Measurements from ENCODE around the gene LEMD3. TPM values are rescaled to one million over a fixed set of nuclear protein-coding genes. Genes with fewer than 3 reads are reported as not detected.

Gene LEMD3
- 10 to 100 TPM; 35.6 to 75.9 (median 41.9) TPM for total RNA-seq

GRCh38 chr12:65169320-65170208 lies at the start of gene LEMD3:
LEMD3 (plus strand) TSS chr12:65169583; CDS start chr12:65169597, 14 bp downstream.
- Histone ChIP-seq H3K36me3 (no peaks in the 10 kb centered on the region), H3K27ac (peak within 1 kb of the TSS; percentile 94 to 97), H3K27me3 (no peaks in the 10 kb centered on the region), H3K4me3 (peak within 1 kb of the TSS; percentile 80 to 93), H3K9me3 (no peaks in the 10 kb centered on the region), H3K4me1 (peaks cover 3 to 5% of the 10 kb centered on the region in 2 donors)
- TF ChIP-seq CTCF (IDR thresholded peaks at IDR 0.05) (peak in 1 of 4 experiments; percentile 3), POLR2A (IDR thresholded peaks at IDR 0.05) (peak; percentile 86 to 95)
- intact Hi-C loops (cut with DNase I; ENCODE audit: low total_unique reads): no loop called here
- peak; percentile 87 to 93 for DNase-seq

GRCh38 chr12:65121049-65121955 lies 48.1 kb upstream of the LEMD3 start, which contains the start of gene WIF1:
WIF1 (minus strand) TSS chr12:65121305; CDS start chr12:65121191, 114 bp downstream.
- H3K9me3 ChIP-seq: no peaks in the 10 kb centered on the region
- no peaks in the 10 kb centered on the region for H3K4me1 ChIP-seq
- H3K27me3 ChIP-seq: peaks cover 0 to 24% of the 10 kb centered on the region in 2 donors
- no peak within 1 kb of the TSS for H3K27ac ChIP-seq
- no peak for TF ChIP-seq POLR2A (IDR thresholded peaks at IDR 0.05)
- no peak for TF ChIP-seq CTCF (IDR thresholded peaks at IDR 0.05)
- no peak within 1 kb of the TSS for H3K4me3 ChIP-seq
- H3K36me3 ChIP-seq: no peaks in the 10 kb centered on the region
- intact Hi-C loops (cut with DNase I; ENCODE audit: low total_unique reads): loop anchor here (5.0 kb wide), 1 partner anchor 229 kb away; no protein-coding TSS in a partner anchor
- no peak for DNase-seq

GRCh38 chr12:65121956-65122469 lies 47.4 kb upstream of the LEMD3 start:
- Histone ChIP-seq H3K27me3 (peaks cover 0 to 24% of the 10 kb centered on the region in 2 donors), H3K9me3 (no peaks in the 10 kb centered on the region), H3K4me3 (no peak overlapping the region), H3K27ac (no peak overlapping the region), H3K36me3 (no peaks in the 10 kb centered on the region), H3K4me1 (no peaks in the 10 kb centered on the region)
- no peak for DNase-seq
- TF ChIP-seq CTCF (IDR thresholded peaks at IDR 0.05): no peak
- intact Hi-C loops (cut with DNase I; ENCODE audit: low total_unique reads): loop anchor here (5.0 kb wide), 1 partner anchor 230 kb away; no protein-coding TSS in a partner anchor

GRCh38 chr12:65122703-65123102 lies 46.7 kb upstream of the LEMD3 start:
- no peak for DNase-seq
- no peak overlapping the region for H3K27ac ChIP-seq
- H3K36me3 ChIP-seq: no peaks in the 10 kb centered on the region
- H3K4me1 ChIP-seq: no peaks in the 10 kb centered on the region
- intact Hi-C loops (cut with DNase I; ENCODE audit: low total_unique reads): loop anchor here (5.0 kb wide), 1 partner anchor 230 kb away; no protein-coding TSS in a partner anchor
- peaks cover 0 to 24% of the 10 kb centered on the region in 2 donors for H3K27me3 ChIP-seq
- H3K9me3 ChIP-seq: no peaks in the 10 kb centered on the region
- H3K4me3 ChIP-seq: no peak overlapping the region
- TF ChIP-seq POLR2A (IDR thresholded peaks at IDR 0.05): no peak
- no peak for TF ChIP-seq CTCF (IDR thresholded peaks at IDR 0.05)

Data from uterus (tissue), 4 donors.